ENCODE results near the gene TMEFF2. TPM values are rescaled to one million over a fixed set of nuclear protein-coding genes. Genes with fewer than 3 reads are reported as not detected.

The TMEFF2 gene
- total and polyA plus RNA-seq, 3 donors from 2014 or later = 2.2 to 3.0 (median 2.7) TPM

GRCh38 chr2:192208848-192209247 lies 14.1 kb upstream of the TMEFF2 start:
- H3K4me1 ChIP-seq = no peaks in the 10 kb centered on the region
- no peaks in the 10 kb centered on the region for H3K9me3 ChIP-seq
- H3K4me3 ChIP-seq = no peak overlapping the region
- TF ChIP-seq CTCF (IDR thresholded peaks at IDR 0.05) (no peak), POLR2A (IDR thresholded peaks at IDR 0.05) (no peak)
- no peaks in the 10 kb centered on the region for H3K27me3 ChIP-seq
- H3K27ac ChIP-seq = no peak overlapping the region
- DNase-seq = no peak
- intact Hi-C loops (cut with DNase I; ENCODE audit: low total_unique reads) = no loop called here
- H3K36me3 ChIP-seq (ENCODE audit: low read depth, missing control alignments) = no peaks in the 10 kb centered on the region

GRCh38 chr2:192206399-192206798 lies 11.7 kb upstream of the TMEFF2 start:
- Histone ChIP-seq H3K36me3 (ENCODE audit: low read depth, missing control alignments) (no peaks in the 10 kb centered on the region), H3K9me3 (no peaks in the 10 kb centered on the region), H3K27me3 (no peaks in the 10 kb centered on the region), H3K4me1 (no peaks in the 10 kb centered on the region), H3K27ac (no peak overlapping the region), H3K4me3 (no peak overlapping the region)
- DNase-seq = no peak
- intact Hi-C loops (cut with DNase I; ENCODE audit: low total_unique reads) = no loop called here
- TF ChIP-seq POLR2A (IDR thresholded peaks at IDR 0.05) = no peak
- no peak for TF ChIP-seq CTCF (IDR thresholded peaks at IDR 0.05)
- 91 to 93% methylated on average over 9 of the region's 9 CpGs for WGBS, 2 donors

- WGBS, 2 donors = 88 to 93% methylated on average over 1 of the region's 1 CpG
- no peak for DNase-seq
- no peak for TF ChIP-seq POLR2A (IDR thresholded peaks at IDR 0.05)
- no peak for TF ChIP-seq CTCF (IDR thresholded peaks at IDR 0.05)
- no peak overlapping the region for H3K4me3 ChIP-seq
- no peaks in the 10 kb centered on the region for H3K27me3 ChIP-seq
- H3K27ac ChIP-seq = no peak overlapping the region
- H3K4me1 ChIP-seq = no peaks in the 10 kb centered on the region
- intact Hi-C loops (cut with DNase I; ENCODE audit: low total_unique reads) = no loop called here
- no peaks in the 10 kb centered on the region for H3K36me3 ChIP-seq (ENCODE audit: low read depth, missing control alignments)
- no peaks in the 10 kb centered on the region for H3K9me3 ChIP-seq
Measured at GRCh38 chr2:192203876-192204275, 9.1 kb upstream of the TMEFF2 start.

- no peak for DNase-seq
- H3K9me3 ChIP-seq = no peaks in the 10 kb centered on the region
- H3K27me3 ChIP-seq = no peaks in the 10 kb centered on the region
- no peak overlapping the region for H3K27ac ChIP-seq
- TF ChIP-seq CTCF (IDR thresholded peaks at IDR 0.05) (no peak), POLR2A (IDR thresholded peaks at IDR 0.05) (no peak)
- H3K36me3 ChIP-seq (ENCODE audit: low read depth, missing control alignments) = no peaks in the 10 kb centered on the region
- H3K4me3 ChIP-seq = no peak overlapping the region
- intact Hi-C loops (cut with DNase I; ENCODE audit: low total_unique reads) = no loop called here
- H3K4me1 ChIP-seq = no peaks in the 10 kb centered on the region
- 89 to 92% methylated on average over 3 of the region's 3 CpGs for WGBS, 2 donors
Measured at GRCh38 chr2:192202373-192202772, 7.6 kb upstream of the TMEFF2 start.

GRCh38 chr2:192201116-192201515 lies 6.4 kb upstream of the TMEFF2 start:
- DNase-seq = no peak
- H3K27me3 ChIP-seq = no peaks in the 10 kb centered on the region
- TF ChIP-seq POLR2A (IDR thresholded peaks at IDR 0.05) (no peak), CTCF (IDR thresholded peaks at IDR 0.05) (no peak)
- H3K36me3 ChIP-seq (ENCODE audit: low read depth, missing control alignments) = no peaks in the 10 kb centered on the region
- H3K4me1 ChIP-seq = no peaks in the 10 kb centered on the region
- intact Hi-C loops (cut with DNase I; ENCODE audit: low total_unique reads) = no loop called here
- H3K4me3 ChIP-seq = no peak overlapping the region
- no peaks in the 10 kb centered on the region for H3K9me3 ChIP-seq
- no peak overlapping the region for H3K27ac ChIP-seq
- WGBS, 2 donors = 96% methylated on average over 1 of the region's 1 CpG
